22Rv1 (cell line): ENCODE data around the gene NUDT8.

Experiments used
- ZFX ChIP-seq: fragments of 450-650 bp; IDR thresholded peaks from 2 replicates; pipeline ENCODE4 v1.6.1; 2017; ENCODE audit warnings: antibody characterized with exemption, borderline replicate concordance
- TF ChIP-seq, protein P1 (sequence below): fragments of 450-650 bp; IDR thresholded peaks from 2 replicates; pipeline ENCODE4 v1.5.1; 2017; ENCODE audit warnings: mild to moderate bottlenecking

GRCh38 chr11:67606093-67606491, 23.6 kb downstream of the NUDT8 start:
- TF ChIP-seq, protein P1, sequence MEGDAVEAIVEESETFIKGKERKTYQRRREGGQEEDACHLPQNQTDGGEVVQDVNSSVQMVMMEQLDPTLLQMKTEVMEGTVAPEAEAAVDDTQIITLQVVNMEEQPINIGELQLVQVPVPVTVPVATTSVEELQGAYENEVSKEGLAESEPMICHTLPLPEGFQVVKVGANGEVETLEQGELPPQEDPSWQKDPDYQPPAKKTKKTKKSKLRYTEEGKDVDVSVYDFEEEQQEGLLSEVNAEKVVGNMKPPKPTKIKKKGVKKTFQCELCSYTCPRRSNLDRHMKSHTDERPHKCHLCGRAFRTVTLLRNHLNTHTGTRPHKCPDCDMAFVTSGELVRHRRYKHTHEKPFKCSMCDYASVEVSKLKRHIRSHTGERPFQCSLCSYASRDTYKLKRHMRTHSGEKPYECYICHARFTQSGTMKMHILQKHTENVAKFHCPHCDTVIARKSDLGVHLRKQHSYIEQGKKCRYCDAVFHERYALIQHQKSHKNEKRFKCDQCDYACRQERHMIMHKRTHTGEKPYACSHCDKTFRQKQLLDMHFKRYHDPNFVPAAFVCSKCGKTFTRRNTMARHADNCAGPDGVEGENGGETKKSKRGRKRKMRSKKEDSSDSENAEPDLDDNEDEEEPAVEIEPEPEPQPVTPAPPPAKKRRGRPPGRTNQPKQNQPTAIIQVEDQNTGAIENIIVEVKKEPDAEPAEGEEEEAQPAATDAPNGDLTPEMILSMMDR: no peak
- no peak for TF ChIP-seq ZFX
